NCI-H1694 treated with DMSO at 0.1 percent for 48 hours (cell line): ENCODE data around the gene NUP37.
"Not testable (repeated sequence)": the region's sequence is repeated elsewhere in the genome, so short reads cannot be mapped to it uniquely, and the experiment has no call there.

Experiments used
- DNase-seq: peaks from one replicate; lab custom pipeline; 2025; lab: John Stamatoyannopoulos, UW

NUP37 gene

DNA sequence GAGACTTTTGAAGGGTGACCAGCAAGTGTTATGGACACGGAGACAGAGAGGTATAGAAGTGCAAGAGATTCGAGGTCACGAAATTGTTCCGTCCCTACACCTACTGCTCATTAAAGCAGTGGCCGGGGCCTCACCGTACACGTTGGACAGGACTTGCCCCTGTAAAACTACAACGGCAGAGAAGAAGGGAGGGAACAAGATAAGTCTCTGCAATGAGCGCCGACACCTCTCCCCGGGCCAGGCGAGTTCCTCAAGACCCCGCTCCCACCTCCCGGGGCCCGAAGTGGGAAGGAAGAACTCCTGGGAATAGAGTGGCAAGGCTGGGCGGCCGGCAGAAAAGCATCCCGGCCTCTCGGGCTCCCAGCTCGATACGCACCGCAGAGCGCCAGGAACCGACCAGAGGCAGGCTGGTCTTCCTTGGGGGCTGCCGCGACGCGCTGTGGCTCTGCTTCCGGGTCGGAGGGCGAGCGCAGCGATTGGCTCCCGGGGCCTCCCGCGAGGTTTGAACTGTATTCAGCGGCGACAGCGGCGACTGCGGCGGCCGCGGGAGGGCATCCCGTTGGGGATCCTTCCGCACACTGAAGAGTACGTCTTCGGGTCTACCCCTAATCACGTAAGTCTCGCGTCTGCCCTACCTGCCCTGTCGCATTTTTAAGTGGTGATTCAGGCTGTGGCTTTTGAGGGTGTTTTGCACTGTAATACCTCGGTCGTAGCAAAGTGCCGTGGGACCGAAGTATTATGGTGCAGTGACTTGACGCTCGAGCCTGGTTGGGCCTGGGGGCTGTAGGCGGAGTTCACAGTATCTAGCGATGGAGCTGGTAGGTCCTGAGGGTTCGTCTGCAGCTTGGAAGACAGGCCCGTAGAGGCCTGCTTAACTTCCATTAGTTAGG is at the start of gene NUP37, which contains the start of gene PARPBP:
TSS of gene NUP37 (minus strand) at position 441 of the 890 bp plus-strand sequence. CDS start 1,596 bp downstream, outside the sequence.
TSS of gene PARPBP (plus strand) at position 510 of the 890 bp plus-strand sequence. CDS start 3,706 bp downstream, outside the sequence.
- peak; percentile 79 for DNase-seq

- DNase-seq = no peak
Observed at GRCh38 chr12:102167821-102168604, 48.1 kb upstream of the NUP37 start.

DNA sequence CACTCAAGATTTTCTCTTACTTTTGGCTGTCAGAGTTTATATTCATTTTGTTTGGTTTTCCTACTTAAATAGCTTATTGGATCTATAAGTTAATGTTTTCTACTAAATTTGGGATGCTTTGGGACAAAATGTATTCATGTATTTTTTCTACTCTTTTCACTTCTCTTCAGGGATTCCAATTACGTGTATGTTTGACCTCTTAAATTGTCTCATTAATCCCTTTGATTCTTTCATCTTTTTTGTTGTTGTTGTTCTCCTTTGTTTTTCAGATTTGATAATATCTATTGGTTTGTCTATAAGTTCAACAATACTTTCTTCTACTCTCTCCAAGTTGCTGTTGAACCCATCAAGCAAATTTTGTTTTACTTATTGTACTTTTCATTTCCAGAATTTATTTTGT is 43.5 kb upstream of the NUP37 start:
- no peak for DNase-seq

DNA sequence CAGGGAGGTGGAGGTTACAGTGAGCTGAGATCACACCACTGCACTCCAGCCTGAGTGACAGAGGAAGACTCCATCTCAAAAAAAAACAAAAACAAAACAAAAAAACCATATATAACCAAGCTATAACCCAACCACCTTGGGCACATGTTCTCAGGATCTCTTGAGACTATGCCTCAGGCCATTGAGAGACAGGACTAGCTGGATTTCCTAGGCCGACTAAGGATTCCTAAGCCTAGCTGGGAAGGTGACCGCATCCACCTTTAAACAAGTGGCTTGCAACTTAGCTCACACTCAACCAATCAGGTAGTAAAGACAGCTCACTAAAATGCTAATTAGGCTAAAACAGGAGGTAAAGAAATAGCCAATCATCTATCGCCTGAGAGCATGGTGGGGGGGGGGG is 35.3 kb upstream of the NUP37 start:
- not testable (repeated sequence) for DNase-seq

GRCh38 chr12:102147062-102147587 is 27.2 kb upstream of the NUP37 start:
- DNase-seq = not testable (repeated sequence)

- no peak for DNase-seq
Observed at GRCh38 chr12:102144221-102144620, 24.3 kb upstream of the NUP37 start.

GRCh38 chr12:102142866-102143373 is 23.0 kb upstream of the NUP37 start:
- DNase-seq = not testable (repeated sequence)

- not testable (repeated sequence) for DNase-seq
Observed at GRCh38 chr12:102137619-102138018, 17.7 kb upstream of the NUP37 start.

- DNase-seq = not testable (repeated sequence)
Observed at GRCh38 chr12:102131442-102131841, 11.5 kb upstream of the NUP37 start.

DNA sequence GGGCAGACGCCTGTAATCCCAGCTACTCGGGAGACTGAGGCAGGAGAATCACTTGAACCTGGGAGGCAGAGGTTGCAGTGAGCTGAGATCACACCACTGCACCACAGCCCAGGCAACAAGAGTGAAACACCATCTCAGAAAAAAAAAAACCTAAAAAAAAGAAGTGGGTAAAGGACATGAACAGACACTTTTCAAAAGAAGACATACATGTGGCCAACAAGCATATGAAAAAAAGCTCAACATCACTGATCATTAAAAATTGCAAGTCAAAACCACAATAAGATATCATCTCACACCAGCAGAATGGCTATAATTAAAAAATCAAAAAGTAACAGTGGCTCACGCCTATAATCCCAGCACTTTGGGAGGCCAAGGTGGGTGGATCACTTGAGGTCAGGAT is 10.8 kb upstream of the NUP37 start:
- not testable (repeated sequence) for DNase-seq

- not testable (repeated sequence) for DNase-seq
Observed at GRCh38 chr12:102121328-102121727, 1.4 kb upstream of the NUP37 start.

GRCh38 chr12:102120886-102121285 is 972 bp upstream of the NUP37 start:
- no peak for DNase-seq

- DNase-seq = no peak
Observed at GRCh38 chr12:102120564-102120873, 605 bp upstream of the NUP37 start.

GRCh38 chr12:102118874-102119273 is 1.0 kb downstream of the NUP37 start:
- DNase-seq = no peak

DNA sequence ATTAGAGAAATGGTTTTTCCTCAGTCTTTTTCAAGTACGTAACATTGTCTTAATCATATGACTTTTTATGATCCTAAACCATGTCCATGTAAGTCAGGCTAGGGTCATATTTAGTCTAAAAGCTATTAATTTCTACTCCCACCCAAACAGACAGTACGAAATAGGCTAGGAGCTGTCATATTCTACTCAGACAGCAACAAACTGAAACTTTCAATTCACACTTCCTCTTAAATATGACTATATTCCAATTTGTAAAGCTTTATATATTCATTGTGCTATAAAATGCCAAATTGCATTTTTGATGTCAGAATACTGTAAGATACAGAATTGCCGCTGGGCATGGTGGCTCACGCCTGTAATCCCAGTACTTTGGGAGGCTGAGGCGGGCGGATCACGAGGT is 3.5 kb downstream of the NUP37 start:
- no peak for DNase-seq

GRCh38 chr12:102114212-102114611 is 5.7 kb downstream of the NUP37 start:
- DNase-seq = no peak

DNA sequence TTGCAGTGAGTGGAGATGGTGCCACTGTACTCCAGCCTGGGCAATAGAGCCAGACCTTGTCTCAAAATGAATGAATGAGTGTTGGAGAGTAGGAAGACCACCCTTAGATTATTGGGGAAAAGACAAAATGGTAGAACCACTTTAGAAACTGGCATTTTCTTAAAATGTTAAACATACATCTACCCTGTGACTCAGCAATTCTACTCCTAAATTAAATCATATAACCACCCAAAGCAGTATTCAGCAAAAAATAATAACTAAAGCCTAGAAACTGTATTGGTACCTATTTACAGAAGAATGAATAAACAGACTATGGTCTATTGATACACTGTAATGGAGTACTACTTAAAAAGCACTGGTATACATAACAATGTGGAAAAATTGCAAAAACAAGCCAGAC is 9.1 kb downstream of the NUP37 start:
- DNase-seq = no peak

DNA sequence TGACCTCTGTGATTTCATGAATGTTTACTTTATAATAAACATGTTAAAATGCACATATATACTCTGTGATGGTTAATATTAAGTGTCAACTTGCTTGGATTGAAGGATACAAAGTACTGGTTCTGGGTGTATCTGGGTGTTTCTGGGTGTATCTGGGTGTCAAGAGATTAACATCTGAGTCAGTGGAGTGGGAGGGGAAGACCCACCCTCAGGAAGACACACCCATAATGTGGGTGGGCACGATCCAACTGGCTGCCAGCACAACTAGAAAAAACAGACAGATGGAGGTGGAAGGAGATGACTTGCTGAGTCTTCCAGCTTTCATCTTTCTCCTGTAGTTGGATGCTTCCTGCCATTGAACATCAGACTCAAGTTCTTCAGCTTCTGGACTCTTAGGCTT is 11.9 kb downstream of the NUP37 start:
- DNase-seq = no peak

- DNase-seq = no peak
Observed at GRCh38 chr12:102106905-102107304, 13.0 kb downstream of the NUP37 start.

DNA sequence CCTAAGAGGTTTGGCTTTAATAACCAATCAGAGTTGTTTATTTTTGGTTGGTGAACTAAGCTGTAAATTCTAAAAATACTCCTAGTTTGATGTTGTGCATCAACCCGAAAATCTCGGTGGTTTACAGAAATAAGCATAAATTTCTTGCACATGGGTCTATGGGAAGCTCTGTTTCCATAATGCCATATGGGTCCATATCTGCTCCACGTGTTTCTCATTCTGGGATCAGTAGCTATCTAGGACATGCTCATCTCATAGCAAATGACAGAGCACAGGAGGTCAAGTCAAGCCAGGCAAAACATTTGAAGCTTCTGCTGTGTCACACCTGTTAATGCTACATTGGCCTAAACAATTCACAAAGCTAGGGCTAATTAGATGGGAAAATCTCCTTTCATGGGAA is 23.1 kb downstream of the NUP37 start:
- no peak for DNase-seq

DNA sequence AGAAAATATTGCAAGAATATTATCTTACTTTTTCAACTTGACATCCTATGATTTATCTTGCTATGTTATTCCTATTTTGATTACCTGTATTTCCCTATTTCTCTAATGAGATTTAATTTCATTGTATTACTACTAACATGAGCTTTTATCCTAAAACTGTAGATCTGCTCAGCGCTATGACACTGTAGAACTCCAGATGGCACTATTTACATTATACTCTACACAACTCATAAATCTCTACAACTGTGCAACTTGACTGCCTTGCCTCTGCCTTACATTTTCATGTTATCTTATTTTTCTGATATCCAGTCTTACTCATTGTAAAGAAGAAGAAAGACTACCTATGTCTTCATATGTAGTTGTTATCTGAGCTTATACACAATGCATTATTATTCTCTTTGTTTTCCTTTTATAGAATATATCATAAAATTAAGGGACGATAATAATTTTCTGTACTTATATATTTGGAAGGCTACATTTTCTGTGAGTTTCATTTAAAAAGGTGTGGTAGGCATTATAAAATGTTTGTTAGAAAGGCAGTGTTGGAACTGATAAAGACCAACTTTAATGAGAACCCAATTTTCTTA is 24.1 kb downstream of the NUP37 start:
- peak; percentile 62 for DNase-seq

GRCh38 chr12:102093319-102093718 is 26.6 kb downstream of the NUP37 start:
- DNase-seq = no peak
